ENCODE results near the gene SCUBE1. TPM values are rescaled to one million over a fixed set of nuclear protein-coding genes. Genes with fewer than 3 reads are reported as not detected.

SCUBE1 gene
- polyA plus RNA-seq, result not detected

DNA sequence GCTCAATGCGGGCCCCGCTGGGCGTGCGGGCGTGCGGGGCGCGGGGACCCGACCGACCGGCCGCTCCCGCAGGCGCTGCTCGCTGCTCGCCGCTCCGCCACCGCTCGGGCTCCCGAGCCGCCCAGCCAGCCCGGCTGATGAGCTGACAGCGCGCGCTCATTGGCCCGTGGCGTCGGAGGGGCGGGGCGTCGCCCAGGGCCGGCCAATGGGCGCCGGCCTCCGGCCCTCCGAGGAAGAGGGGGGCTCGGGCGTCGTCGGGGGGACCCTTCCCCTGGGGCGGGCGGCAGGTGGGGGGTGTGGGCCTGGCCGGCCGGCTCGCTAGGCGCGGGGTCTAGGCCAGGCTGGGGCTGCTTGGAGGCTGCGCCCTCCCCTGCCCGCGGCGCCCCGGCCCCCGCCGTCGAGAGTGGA lies at the start of gene SCUBE1:
SCUBE1 (minus strand) TSS at position 111 of the 408 bp plus-strand sequence. CDS start 111 bp downstream, outside the sequence.
- peak within 1 kb of the TSS in 1 of 4 donors; percentile 65 for H3K4me3 Mint-ChIP-seq
- peaks cover 0 to 4% (median 2%) of the 10 kb centered on the region in 3 donors for H3K4me1 Mint-ChIP-seq
- H3K27me3 Mint-ChIP-seq, result peaks cover 51% of the 10 kb centered on the region

DNA sequence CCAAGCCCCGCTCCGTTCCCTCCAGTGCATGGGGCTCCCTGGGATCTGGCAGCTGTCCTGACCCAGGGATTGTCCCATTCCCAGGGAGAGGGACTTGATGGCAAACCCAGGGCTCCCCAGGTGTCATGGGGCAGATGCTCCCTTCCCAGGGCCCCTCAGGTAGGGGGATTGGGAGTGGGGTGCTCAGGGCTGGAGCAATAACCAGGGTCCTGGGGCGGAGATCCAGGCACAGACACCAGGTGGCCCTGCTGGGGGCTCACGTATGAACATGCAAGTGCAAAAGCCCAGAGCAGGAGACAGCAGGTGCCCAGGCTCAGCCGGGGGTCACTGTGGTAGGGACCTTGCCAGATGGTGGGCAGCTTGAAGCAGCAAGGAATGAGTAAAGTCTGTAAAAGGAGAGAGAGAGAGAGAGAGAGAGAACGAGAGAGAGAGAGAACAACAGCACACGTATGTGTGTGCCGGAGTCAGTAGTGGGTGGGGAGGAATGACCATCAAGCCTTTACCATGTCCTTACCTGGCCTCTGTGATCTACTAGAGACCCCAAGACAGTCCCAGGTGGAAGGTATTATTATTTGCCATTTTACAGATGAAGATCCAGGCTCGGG lies 49.3 kb upstream of the SCUBE1 start:
- Mint-ChIP-seq H3K36me3 (no peaks in the 10 kb centered on the region), H3K9me3 (no peaks in the 10 kb centered on the region), H3K4me3 (no peak overlapping the region), H3K27ac (no peak overlapping the region), H3K4me1 (no peaks in the 10 kb centered on the region), H3K27me3 (peaks cover 10% of the 10 kb centered on the region)

More for the DNA sequence above, at the start of gene SCUBE1:
- peak within 1 kb of the TSS in 1 of 3 donors; percentile 39 for H3K27ac Mint-ChIP-seq
- no peaks in the 10 kb centered on the region for H3K36me3 Mint-ChIP-seq
- no peaks in the 10 kb centered on the region for H3K9me3 Mint-ChIP-seq

DNA sequence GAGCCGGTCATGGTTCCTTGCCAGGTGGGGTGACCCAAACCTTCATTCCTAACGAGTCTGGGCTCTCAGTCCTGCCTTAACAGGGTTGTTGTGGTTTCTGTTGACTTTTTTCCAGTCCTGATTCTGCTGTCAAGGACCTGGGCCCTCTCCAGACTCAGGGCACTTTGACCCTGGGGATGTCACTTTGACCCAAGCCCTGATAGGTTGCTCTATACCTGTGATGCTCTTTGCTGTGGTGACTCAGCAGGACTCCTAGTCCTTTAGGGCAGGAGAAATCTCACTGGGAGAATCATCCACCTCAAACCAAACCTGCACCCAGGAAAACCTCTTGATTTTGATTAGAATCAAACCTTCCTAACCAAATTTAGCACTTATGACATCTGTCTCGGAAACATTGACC lies 48.1 kb upstream of the SCUBE1 start:
- no peak overlapping the region for H3K27ac Mint-ChIP-seq

DNA sequence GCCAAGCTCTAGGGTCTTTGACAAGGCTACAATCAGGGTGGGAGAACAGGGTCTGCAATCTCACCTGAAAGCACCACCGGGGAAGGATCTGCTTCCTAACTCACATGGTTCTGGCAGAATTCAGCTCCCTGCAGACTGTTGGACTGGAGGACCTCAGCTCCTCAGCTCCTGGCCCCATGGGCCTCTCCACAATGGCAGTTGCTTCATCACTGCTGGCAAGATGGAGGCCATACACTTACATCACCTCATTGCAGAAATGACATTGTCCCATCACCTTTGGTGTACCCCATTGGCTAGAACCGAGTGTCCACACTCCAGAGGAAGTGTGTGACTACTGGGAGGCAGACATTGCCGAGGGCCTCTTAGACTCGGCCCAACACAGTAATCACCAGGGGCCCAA lies 47.7 kb upstream of the SCUBE1 start:
- Mint-ChIP-seq H3K4me3 (no peak overlapping the region), H3K27me3 (peaks cover 12% of the 10 kb centered on the region), H3K36me3 (no peaks in the 10 kb centered on the region), H3K27ac (no peak overlapping the region), H3K9me3 (no peaks in the 10 kb centered on the region), H3K4me1 (peaks cover 0 to 2% (median 0%) of the 10 kb centered on the region in 3 donors)

More for the DNA sequence above, 48.1 kb upstream of the SCUBE1 start:
- Mint-ChIP-seq H3K4me1 (no peaks in the 10 kb centered on the region), H3K36me3 (no peaks in the 10 kb centered on the region), H3K27me3 (peaks cover 10% of the 10 kb centered on the region), H3K9me3 (no peaks in the 10 kb centered on the region), H3K4me3 (no peak overlapping the region)

DNA sequence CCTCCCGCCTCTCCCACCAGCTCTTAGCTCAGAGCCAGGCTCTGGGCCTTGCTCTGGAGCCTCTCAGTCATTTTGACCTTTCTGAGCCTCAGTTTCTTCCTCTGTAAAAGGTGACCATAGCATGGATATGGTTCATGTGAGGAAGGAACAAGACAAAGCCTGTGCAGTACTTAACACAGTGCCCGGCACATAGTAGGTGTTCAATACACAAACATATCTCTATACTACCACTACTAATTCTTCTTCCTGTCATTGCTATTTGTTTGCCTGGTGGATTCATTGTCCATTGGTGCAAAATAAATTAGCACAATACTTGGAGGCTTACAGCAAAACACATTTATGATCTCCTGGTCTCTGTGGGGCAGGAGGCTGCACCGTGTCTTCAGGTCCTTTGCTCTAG lies 47.0 kb upstream of the SCUBE1 start:
- Mint-ChIP-seq H3K9me3 (no peaks in the 10 kb centered on the region), H3K36me3 (no peaks in the 10 kb centered on the region), H3K4me1 (peaks cover 0 to 5% (median 0%) of the 10 kb centered on the region in 3 donors), H3K4me3 (no peak overlapping the region), H3K27me3 (peaks cover 16% of the 10 kb centered on the region), H3K27ac (no peak overlapping the region)

DNA sequence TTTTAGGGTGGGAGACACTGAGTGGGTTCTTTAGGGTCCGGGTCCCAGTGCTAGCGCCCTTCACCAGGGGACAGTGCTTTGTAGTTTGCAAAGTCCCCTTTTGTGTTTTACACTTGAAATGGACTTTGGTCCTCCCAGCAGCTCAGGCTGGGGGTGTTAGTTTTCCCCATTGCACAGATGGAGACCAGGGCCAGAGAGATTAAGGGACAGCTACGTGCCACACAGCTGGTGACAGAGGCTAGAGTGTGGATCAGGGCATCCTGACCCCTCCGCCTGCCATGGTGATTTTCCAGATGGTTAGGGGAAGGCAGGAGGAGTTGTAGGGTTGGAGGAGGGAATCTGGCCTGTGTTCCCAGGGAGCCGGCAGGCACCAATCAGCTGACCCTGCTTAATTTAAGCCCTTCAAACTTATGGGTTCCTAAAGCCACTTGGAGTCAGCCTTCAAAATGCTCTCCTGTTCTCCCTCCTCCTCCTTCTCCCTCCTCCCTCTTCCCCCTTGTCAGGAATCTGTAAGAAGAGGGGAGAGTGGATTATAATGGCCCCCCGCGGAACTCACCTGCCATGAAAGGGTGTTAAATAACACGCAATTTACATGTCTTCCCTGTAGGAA lies 46.2 kb upstream of the SCUBE1 start:
- H3K9me3 Mint-ChIP-seq, result no peaks in the 10 kb centered on the region
- no peak overlapping the region for H3K4me3 Mint-ChIP-seq
- H3K27me3 Mint-ChIP-seq, result peaks cover 19% of the 10 kb centered on the region
- no peaks in the 10 kb centered on the region for H3K36me3 Mint-ChIP-seq
- H3K4me1 Mint-ChIP-seq, result peaks cover 0 to 7% (median 0%) of the 10 kb centered on the region in 3 donors
- H3K27ac Mint-ChIP-seq, result no peak overlapping the region

DNA sequence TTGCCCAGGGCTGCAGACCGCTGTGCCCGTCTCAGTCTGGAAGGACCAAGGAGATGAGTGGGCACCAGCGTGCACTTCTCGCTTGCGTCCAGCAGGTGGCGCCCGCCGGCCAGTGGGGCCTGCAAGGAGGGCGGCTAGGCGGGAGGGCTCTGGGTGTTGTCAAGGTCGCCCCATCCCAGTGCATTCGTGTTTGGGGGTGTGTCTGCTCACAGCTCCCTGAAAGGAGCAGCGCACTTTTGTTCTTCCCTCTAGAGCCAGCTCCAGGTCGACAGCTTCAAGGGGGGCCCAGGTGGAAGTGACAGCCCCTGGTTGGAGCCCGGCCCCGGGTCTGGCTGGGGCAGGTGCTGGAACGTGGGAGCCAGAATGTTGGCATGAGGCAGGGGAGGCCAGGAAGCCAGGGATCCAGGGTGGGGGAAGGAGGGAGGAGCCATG lies 45.3 kb upstream of the SCUBE1 start:
- H3K4me1 Mint-ChIP-seq, result peaks cover 0 to 7% (median 0%) of the 10 kb centered on the region in 3 donors
- H3K4me3 Mint-ChIP-seq, result no peak overlapping the region
- H3K27me3 Mint-ChIP-seq, result peaks cover 21% of the 10 kb centered on the region
- no peak overlapping the region for H3K27ac Mint-ChIP-seq
- H3K9me3 Mint-ChIP-seq, result no peaks in the 10 kb centered on the region
- H3K36me3 Mint-ChIP-seq, result no peaks in the 10 kb centered on the region

DNA sequence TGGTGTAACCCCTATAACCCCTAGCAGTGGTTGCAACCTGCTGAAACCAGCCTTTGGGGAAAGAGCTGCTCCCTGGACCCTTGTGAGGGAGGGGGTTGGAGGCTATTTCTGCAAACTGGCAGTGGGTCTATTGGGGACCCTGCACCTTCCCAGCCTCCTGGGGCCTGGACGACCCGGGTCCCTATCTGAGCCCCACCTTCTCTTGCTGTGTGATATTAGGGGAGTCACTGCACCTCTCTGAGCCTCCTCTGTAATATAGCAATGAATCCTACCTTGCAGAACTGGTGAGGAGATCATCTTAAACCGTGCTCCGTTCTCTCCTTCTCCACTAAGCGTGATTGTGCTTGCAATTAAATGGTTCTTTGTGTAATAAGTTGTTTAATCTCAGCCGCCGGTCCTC lies 44.6 kb upstream of the SCUBE1 start:
- Mint-ChIP-seq H3K4me1 (peaks cover 0 to 7% (median 0%) of the 10 kb centered on the region in 3 donors), H3K27me3 (peaks cover 21% of the 10 kb centered on the region), H3K9me3 (no peaks in the 10 kb centered on the region), H3K27ac (no peak overlapping the region), H3K36me3 (no peaks in the 10 kb centered on the region), H3K4me3 (no peak overlapping the region)

DNA sequence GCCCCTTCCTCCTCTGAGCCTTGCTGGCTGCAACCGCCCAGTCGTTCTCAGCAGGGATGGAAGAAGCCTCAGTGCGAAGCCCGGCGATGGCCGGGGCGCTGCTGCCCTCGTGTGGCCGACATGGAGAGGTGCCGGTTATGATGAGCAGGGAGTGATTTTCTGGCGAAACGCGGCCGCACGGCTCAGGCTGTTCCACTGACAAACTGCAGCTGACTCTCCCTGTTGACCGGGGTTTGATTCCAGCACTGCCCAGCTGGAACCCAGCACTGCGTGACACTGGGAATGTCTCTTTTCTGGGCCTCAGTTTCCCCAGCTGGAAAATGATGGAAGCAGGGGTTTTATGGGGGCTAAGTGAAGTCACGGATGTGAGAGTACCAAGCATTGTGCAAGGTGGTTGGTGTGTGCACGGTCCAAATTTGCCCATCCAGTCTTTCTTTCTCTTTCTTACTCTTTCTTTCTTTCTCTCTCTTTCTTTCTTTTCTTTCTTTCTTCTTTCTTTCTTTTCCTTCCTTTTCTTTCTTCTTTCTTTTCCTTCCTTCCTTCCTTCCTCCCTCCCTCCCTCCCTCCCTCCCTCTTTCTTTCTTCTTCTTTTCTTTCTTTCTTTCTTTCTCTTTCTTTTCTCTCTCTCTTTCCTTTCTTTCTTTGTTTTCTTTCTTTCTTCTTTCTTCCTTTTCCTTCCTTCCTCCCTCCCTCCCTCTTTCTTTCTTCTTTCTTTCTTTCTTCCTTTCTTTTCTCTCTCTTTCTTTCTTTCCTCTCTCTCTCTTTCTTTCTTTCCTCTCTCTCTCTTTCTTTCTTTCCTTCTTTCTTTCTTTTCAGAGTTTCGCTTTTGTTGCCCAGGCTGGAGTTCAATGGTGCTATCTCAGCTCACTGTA lies 42.8 kb upstream of the SCUBE1 start:
- Mint-ChIP-seq H3K4me1 (peaks cover 0 to 7% (median 2%) of the 10 kb centered on the region in 3 donors), H3K27me3 (peaks cover 22% of the 10 kb centered on the region), H3K36me3 (peaks cover 2% of the 10 kb centered on the region), H3K9me3 (no peaks in the 10 kb centered on the region), H3K27ac (no peak overlapping the region), H3K4me3 (peak overlapping the region in 1 of 4 donors; percentile 49)

DNA sequence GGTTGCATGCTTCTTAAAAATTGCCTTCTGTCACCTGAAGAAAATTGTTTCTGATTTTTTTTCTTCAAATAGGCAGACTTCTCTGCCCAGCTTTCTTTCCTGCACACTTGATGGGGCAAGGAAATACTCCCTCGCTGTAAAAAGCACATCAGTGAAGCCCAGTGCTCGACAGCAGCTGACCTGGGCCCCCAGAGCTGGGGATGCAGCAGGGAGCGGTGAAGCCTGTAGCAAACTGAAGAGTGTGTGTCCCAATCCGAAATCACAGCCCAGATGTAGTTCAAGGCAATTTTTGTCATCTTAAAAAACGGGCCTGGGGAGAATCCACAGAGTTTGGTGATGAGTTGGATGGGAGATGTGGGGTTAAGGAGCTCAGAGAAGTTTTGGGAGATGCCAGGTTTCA lies 41.7 kb upstream of the SCUBE1 start:
- H3K4me3 Mint-ChIP-seq, result no peak overlapping the region
- no peaks in the 10 kb centered on the region for H3K9me3 Mint-ChIP-seq
- peaks cover 24% of the 10 kb centered on the region for H3K27me3 Mint-ChIP-seq
- H3K27ac Mint-ChIP-seq, result no peak overlapping the region
- peaks cover 2% of the 10 kb centered on the region for H3K36me3 Mint-ChIP-seq
- H3K4me1 Mint-ChIP-seq, result peaks cover 0 to 7% (median 2%) of the 10 kb centered on the region in 3 donors

DNA sequence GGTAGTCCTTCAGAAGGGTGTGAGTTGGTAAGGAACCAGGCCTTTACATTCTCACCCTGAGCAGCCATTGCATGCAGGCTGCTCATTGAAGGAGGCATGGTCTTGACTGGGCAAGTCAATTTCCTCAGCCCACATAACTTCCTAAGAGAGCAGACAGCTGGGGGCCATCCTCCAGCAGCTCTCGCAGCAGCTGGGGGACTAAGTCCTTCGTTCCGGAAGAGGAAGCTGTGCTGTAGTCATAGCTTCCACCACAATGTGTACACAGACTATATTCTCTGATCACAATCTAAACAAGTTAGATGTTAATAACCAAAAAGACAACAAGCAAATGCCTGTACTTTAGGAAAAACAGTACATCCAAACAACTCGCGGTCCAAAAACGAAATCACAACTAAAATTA lies 38.5 kb upstream of the SCUBE1 start:
- Mint-ChIP-seq H3K4me1 (peaks cover 0 to 9% (median 2%) of the 10 kb centered on the region in 3 donors), H3K36me3 (peaks cover 2% of the 10 kb centered on the region), H3K27me3 (peaks cover 31% of the 10 kb centered on the region), H3K4me3 (no peak overlapping the region), H3K27ac (no peak overlapping the region), H3K9me3 (no peaks in the 10 kb centered on the region)

DNA sequence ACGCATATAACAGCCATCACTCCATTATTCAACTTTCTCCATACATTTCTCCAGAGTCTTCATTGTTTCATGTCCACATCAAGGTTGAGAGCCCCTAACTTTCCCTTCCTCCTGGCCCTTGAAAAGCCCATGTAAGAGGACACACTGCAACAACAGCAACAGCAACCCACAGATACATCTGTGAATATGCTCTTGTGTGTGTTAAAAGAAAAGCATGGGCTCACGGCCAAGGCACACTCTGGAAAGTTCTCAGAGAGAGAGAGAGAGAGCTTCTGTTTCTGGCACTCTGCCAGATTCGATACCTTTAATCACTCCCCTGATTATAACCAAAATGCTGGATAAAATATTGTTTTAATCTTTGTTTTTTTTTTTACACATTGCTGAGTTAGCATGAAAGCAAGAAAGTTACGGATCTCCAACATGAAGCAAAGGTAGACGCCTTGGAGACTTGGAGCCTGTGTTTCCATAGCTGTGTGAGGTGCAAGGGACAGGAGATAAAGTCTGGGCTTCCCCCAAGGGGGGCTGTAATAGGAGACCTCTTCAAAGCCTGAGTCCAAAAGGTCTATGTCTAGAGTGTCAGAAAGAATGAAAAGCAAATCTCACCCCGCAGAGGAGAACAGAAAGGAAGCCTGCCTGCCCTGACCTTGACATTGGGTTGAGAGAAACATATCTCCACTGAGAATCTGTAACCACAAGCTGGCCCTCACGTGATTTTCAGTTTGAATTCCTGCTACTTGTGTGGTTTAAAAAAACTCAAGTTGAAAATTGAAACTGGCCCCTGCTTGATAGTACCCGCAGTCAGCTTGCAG lies 34.9 kb upstream of the SCUBE1 start:
- Mint-ChIP-seq H3K4me3 (peak overlapping the region in 1 of 4 donors; percentile 49), H3K4me1 (peaks cover 0 to 3% (median 3%) of the 10 kb centered on the region in 3 donors), H3K27me3 (peaks cover 28% of the 10 kb centered on the region), H3K36me3 (peaks cover 5% of the 10 kb centered on the region), H3K9me3 (peaks cover 0 to 10% (median 6%) of the 10 kb centered on the region in 3 donors), H3K27ac (no peak overlapping the region)

DNA sequence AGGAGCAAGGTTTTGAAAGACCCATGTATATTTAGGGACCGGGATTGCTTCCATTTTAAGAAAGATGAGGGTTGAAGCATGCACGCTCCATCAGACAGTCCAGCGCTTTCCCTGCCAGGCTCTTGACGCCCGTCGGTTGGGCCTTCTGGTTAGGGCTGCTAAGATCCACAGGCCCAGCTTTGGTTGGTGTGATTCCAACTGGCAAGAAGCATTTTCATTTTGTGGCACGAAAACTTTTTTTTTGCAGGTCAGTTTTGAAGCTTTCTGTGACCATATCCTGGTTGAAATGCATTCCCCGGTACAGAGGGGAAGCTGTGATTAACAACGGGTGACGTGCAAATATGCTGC lies 34.4 kb upstream of the SCUBE1 start:
- Mint-ChIP-seq H3K4me1 (peaks cover 0 to 3% (median 3%) of the 10 kb centered on the region in 3 donors), H3K36me3 (peaks cover 5% of the 10 kb centered on the region), H3K27ac (no peak overlapping the region), H3K27me3 (peaks cover 28% of the 10 kb centered on the region), H3K9me3 (peaks cover 0 to 10% (median 6%) of the 10 kb centered on the region in 3 donors), H3K4me3 (no peak overlapping the region)

DNA sequence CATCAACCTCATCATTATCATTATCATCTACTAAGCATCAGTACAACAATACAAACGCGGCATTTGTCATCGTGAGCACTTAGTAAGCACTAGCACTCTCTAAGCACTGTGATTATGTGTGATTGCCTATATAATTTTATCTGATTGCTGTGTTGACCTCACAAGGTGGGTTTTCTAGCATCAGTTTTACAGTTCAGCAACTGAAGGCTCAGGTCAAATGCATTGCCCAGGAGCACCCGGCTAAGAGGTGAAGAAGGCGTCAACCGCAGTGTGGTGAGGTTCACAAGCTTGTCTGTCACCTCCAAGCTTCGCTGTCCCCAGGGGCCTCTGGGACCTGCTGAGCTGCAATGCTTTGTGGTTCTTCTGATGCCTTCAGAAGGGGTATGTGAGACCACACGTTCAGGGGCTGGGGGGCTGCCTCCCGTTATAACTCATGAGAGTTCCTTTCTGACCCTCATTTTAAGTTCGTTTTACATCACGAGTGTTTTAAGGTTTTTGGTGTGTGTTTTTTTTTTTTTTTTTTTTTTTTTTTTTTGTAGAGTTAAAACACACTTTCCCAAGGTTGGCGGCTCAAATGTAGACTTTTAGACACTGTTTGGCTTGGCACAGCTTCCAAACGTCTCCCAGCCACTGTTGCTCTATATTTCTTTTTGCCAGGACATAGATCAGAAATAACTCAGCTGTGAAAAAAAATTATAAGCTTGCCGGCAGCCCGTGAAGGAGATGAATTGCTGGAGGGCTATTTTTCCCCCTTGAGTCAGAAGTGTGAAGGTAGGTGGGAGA lies 33.8 kb upstream of the SCUBE1 start:
- H3K36me3 Mint-ChIP-seq, result peaks cover 3% of the 10 kb centered on the region
- peaks cover 0 to 10% (median 6%) of the 10 kb centered on the region in 3 donors for H3K9me3 Mint-ChIP-seq
- H3K27ac Mint-ChIP-seq, result no peak overlapping the region
- H3K4me1 Mint-ChIP-seq, result peaks cover 0 to 3% (median 3%) of the 10 kb centered on the region in 3 donors
- peak overlapping the region in 1 of 4 donors; percentile 34 for H3K4me3 Mint-ChIP-seq
- H3K27me3 Mint-ChIP-seq, result peaks cover 29% of the 10 kb centered on the region

Data from IgD-negative memory B cell (primary cell).